Measurements from ENCODE around the gene SORCS2. TPM values are rescaled to one million over a fixed set of nuclear protein-coding genes. Genes with fewer than 3 reads are reported as not detected.

SORCS2 gene
- total and polyA plus RNA-seq, 2 of the 4 experiments (the other 2 are of a cell fraction): 0.36 to 0.62 TPM

DNA sequence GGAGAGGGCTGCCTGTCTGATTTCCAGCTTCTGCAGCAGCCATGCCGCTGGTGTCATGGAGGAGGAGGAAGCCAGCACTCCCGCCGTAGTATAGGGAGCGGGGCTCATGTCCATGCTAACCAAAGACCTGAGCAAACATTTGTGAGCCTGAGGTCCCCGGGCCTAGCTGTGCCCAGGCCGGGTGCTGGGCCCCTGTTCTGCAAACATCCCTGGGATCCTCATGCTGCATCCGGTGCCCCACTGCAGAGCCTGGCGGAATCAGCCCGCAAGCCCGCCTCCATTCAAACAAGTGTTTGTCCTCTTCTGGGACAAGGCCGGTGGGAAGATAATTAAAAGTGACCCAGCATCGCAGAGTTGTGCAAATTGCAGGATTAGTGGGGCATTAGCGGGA lies 106.3 kb downstream of the SORCS2 start:
- dilution Hi-C loops (cut with HindIII; ENCODE audit: low sequenced_read_pairs, unreplicated experiment) (no loop called here), in situ Hi-C loops (cut with MboI; ENCODE audit: low sequenced_read_pairs) (no loop called here), intact Hi-C loops (cut with micrococcal nuclease) (no loop called here)
- 75% methylated on average over 6 of the region's 13 CpGs; no CpG with 5 or more reads in 1 of the 2 experiments for WGBS, 2 experiments (ENCODE audit: extremely low coverage in 2 of 2, insufficient read length in 1 of 2)
- Histone ChIP-seq H3K4ac (ENCODE audit: low read depth, low read length) (no peak overlapping the region), H3K4me3 (ENCODE audit: insufficient read depth, low read depth, low read length) (no peak overlapping the region), H3K4me2 (ENCODE audit: low read depth, low read length) (no peak overlapping the region), H2BK20ac (ENCODE audit: low read depth, low read length) (no peak overlapping the region), H3K79me1 (ENCODE audit: low read depth in 1 of 2, low read length in 2 of 2) (no peaks in the 10 kb centered on the region), H3K23ac (ENCODE audit: low read depth, low read length) (no peak overlapping the region), H3K27me3 (ENCODE audit: control insufficient read depth, insufficient read depth, low read length) (peaks cover 41% of the 10 kb centered on the region), H3K14ac (replicated peaks; ENCODE audit: low read depth, low read length) (no peak overlapping the region), H2AK9ac (replicated peaks; ENCODE audit: low read depth, low read length, poor library complexity) (no peak overlapping the region), H3K56ac (ENCODE audit: extremely low read depth, insufficient read depth, low read length) (no peak overlapping the region), H4K20me1 (ENCODE audit: insufficient read depth, low read length) (no peaks in the 10 kb centered on the region), H4K8ac (ENCODE audit: low read depth in 2 of 2, low read length in 2 of 2) (no peak overlapping the region), H3K9ac (ENCODE audit: low read depth, low read length) (no peak overlapping the region), H2AFZ (replicated peaks; ENCODE audit: low read length, poor library complexity) (no peak overlapping the region), H3K18ac (ENCODE audit: low read depth, low read length) (no peak overlapping the region), H3K36me3 (ENCODE audit: control insufficient read depth, insufficient read depth, low read length) (no peaks in the 10 kb centered on the region), H3K9me1 (ENCODE audit: insufficient read depth, low read length) (no peaks in the 10 kb centered on the region), H4K91ac (ENCODE audit: insufficient read depth, low read depth, low read length) (no peak overlapping the region), H4K5ac (ENCODE audit: low read depth, low read length) (no peak overlapping the region), H2BK120ac (ENCODE audit: low read depth, low read length) (no peak overlapping the region), H2BK15ac (ENCODE audit: low read depth, low read length) (no peak overlapping the region), H3K27ac (ENCODE audit: insufficient read depth, low read length) (no peak overlapping the region), H3K9me3 (ENCODE audit: control insufficient read depth, insufficient read depth, low read length) (no peaks in the 10 kb centered on the region), H2BK5ac (ENCODE audit: low read depth, low read length, poor library complexity, severe bottlenecking) (no peak overlapping the region), H2AK5ac (ENCODE audit: low read depth, low read length) (no peak overlapping the region), H3K4me1 (ENCODE audit: control insufficient read depth, insufficient read depth, low read length) (no peaks in the 10 kb centered on the region)
- DNase-seq: no peak
- ChIA-PET POLR2A (ENCODE audit: unreplicated experiment) (no interaction called here), CTCF (no interaction called here)
- no peak for TF ChIP-seq MXI1 (IDR thresholded peaks at IDR 0.05; ENCODE audit: borderline replicate concordance, low read depth, low read length)
- TF ChIP-seq NFE2L2 (IDR thresholded peaks at IDR 0.05; ENCODE audit: low read depth, low read length): no peak
- TF ChIP-seq MAZ (IDR thresholded peaks at IDR 0.05; ENCODE audit: borderline replicate concordance, low read depth, low read length): no peak
- TF ChIP-seq SMC3 (IDR thresholded peaks at IDR 0.05; ENCODE audit: low read depth, low read length): no peak
- TF ChIP-seq USF2 (IDR thresholded peaks at IDR 0.05; ENCODE audit: low read depth, low read length): no peak
- TF ChIP-seq BHLHE40 (IDR thresholded peaks at IDR 0.05; ENCODE audit: low read depth, low read length): no peak
- no peak for TF ChIP-seq RAD21 (IDR thresholded peaks at IDR 0.05; ENCODE audit: low read length)
- TF ChIP-seq POLR2A (IDR thresholded peaks at IDR 0.05; ENCODE audit: low read depth, low read length): no peak
- no peak for TF ChIP-seq RCOR1 (IDR thresholded peaks at IDR 0.05; ENCODE audit: insufficient replicate concordance, low read length)
- TF ChIP-seq, protein P1, sequence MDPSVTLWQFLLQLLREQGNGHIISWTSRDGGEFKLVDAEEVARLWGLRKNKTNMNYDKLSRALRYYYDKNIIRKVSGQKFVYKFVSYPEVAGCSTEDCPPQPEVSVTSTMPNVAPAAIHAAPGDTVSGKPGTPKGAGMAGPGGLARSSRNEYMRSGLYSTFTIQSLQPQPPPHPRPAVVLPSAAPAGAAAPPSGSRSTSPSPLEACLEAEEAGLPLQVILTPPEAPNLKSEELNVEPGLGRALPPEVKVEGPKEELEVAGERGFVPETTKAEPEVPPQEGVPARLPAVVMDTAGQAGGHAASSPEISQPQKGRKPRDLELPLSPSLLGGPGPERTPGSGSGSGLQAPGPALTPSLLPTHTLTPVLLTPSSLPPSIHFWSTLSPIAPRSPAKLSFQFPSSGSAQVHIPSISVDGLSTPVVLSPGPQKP (IDR thresholded peaks at IDR 0.05; ENCODE audit: borderline replicate concordance, low read depth, low read length): no peak
- no peak for TF ChIP-seq CHD1 (IDR thresholded peaks at IDR 0.05; ENCODE audit: low read depth, low read length)
- no TSS peak for BruUV-seq (replicated peaks)
- ATAC-seq (ENCODE audit: low read depth): no peak
